Measurements from ENCODE around the gene TRANK1.

The TRANK1 gene

GRCh38 chr3:36833160-36833814, 111.6 kb downstream of the TRANK1 start:
- no peak overlapping the region for H2AFZ ChIP-seq
- no peaks in the 10 kb centered on the region for H3K4me1 ChIP-seq
- H3K27ac ChIP-seq, result no peak overlapping the region
- no peak overlapping the region for H3K9ac ChIP-seq
- no peak overlapping the region for H3K4me3 ChIP-seq (ENCODE audit: low read depth, low read length)
- H3K27me3 ChIP-seq (ENCODE audit: control insufficient read depth, insufficient read depth, low read length), result no peaks in the 10 kb centered on the region
- H3K79me2 ChIP-seq, result no peaks in the 10 kb centered on the region
- H3K4me2 ChIP-seq (ENCODE audit: low read length), result no peak overlapping the region
- H3K36me3 ChIP-seq (ENCODE audit: control insufficient read depth, insufficient read depth, low read length), result no peaks in the 10 kb centered on the region
- TF ChIP-seq CTCF (IDR thresholded peaks at IDR 0.05), result no peak
- no peaks in the 10 kb centered on the region for H3K9me3 ChIP-seq (ENCODE audit: control insufficient read depth, low read length)

- Histone ChIP-seq H3K4me3 (ENCODE audit: low read depth, low read length) (no peak overlapping the region), H3K27me3 (ENCODE audit: control insufficient read depth, insufficient read depth, low read length) (no peaks in the 10 kb centered on the region), H3K36me3 (ENCODE audit: control insufficient read depth, insufficient read depth, low read length) (no peaks in the 10 kb centered on the region), H3K9ac (no peak overlapping the region), H3K9me3 (ENCODE audit: control insufficient read depth, low read length) (no peaks in the 10 kb centered on the region), H3K4me1 (no peaks in the 10 kb centered on the region), H2AFZ (no peak overlapping the region), H3K4me2 (ENCODE audit: low read length) (no peak overlapping the region), H3K27ac (no peak overlapping the region), H3K79me2 (no peaks in the 10 kb centered on the region)
- no peak for TF ChIP-seq CTCF (IDR thresholded peaks at IDR 0.05)
Observed at GRCh38 chr3:36832406-36832805, 112.4 kb downstream of the TRANK1 start.

GRCh38 chr3:36827133-36827532, 117.7 kb downstream of the TRANK1 start:
- no peak overlapping the region for H3K9ac ChIP-seq
- H3K79me2 ChIP-seq, result no peaks in the 10 kb centered on the region
- no peaks in the 10 kb centered on the region for H3K4me1 ChIP-seq
- H3K27ac ChIP-seq, result no peak overlapping the region
- no peak overlapping the region for H3K4me3 ChIP-seq (ENCODE audit: low read depth, low read length)
- no peak overlapping the region for H2AFZ ChIP-seq
- TF ChIP-seq CTCF (IDR thresholded peaks at IDR 0.05), result no peak
- H3K36me3 ChIP-seq (ENCODE audit: control insufficient read depth, insufficient read depth, low read length), result no peaks in the 10 kb centered on the region
- no peak overlapping the region for H3K4me2 ChIP-seq (ENCODE audit: low read length)
- no peaks in the 10 kb centered on the region for H3K9me3 ChIP-seq (ENCODE audit: control insufficient read depth, low read length)
- H3K27me3 ChIP-seq (ENCODE audit: control insufficient read depth, insufficient read depth, low read length), result no peaks in the 10 kb centered on the region

- no peak for TF ChIP-seq CTCF (IDR thresholded peaks at IDR 0.05)
Observed at GRCh38 chr3:36826240-36826639, 118.6 kb downstream of the TRANK1 start.

GRCh38 chr3:36824443-36824842, 120.4 kb downstream of the TRANK1 start:
- no peak overlapping the region for H3K4me3 ChIP-seq (ENCODE audit: low read depth, low read length)

More at GRCh38 chr3:36826240-36826639, 118.6 kb downstream of the TRANK1 start:
- Histone ChIP-seq H3K4me3 (ENCODE audit: low read depth, low read length) (no peak overlapping the region), H3K27ac (no peak overlapping the region), H2AFZ (no peak overlapping the region), H3K27me3 (ENCODE audit: control insufficient read depth, insufficient read depth, low read length) (no peaks in the 10 kb centered on the region), H3K4me2 (ENCODE audit: low read length) (no peak overlapping the region), H3K79me2 (no peaks in the 10 kb centered on the region), H3K4me1 (no peaks in the 10 kb centered on the region), H3K36me3 (ENCODE audit: control insufficient read depth, insufficient read depth, low read length) (no peaks in the 10 kb centered on the region), H3K9me3 (ENCODE audit: control insufficient read depth, low read length) (no peaks in the 10 kb centered on the region), H3K9ac (no peak overlapping the region)

More at GRCh38 chr3:36824443-36824842, 120.4 kb downstream of the TRANK1 start:
- Histone ChIP-seq H3K9me3 (ENCODE audit: control insufficient read depth, low read length) (no peaks in the 10 kb centered on the region), H3K79me2 (no peaks in the 10 kb centered on the region), H3K9ac (no peak overlapping the region), H2AFZ (no peak overlapping the region), H3K27ac (no peak overlapping the region), H3K4me2 (ENCODE audit: low read length) (no peak overlapping the region), H3K4me1 (no peaks in the 10 kb centered on the region), H3K27me3 (ENCODE audit: control insufficient read depth, insufficient read depth, low read length) (no peaks in the 10 kb centered on the region), H3K36me3 (ENCODE audit: control insufficient read depth, insufficient read depth, low read length) (no peaks in the 10 kb centered on the region)
- TF ChIP-seq CTCF (IDR thresholded peaks at IDR 0.05), result no peak
